GM12892 (cell line): ENCODE results near the gene KHNYN.

Experiments
- DNase-seq: peaks from one replicate; pipeline ENCODE4 v3.0.0; 2011; ENCODE audit not compliant: insufficient read length
- FAIRE-seq: peaks from 2 replicates; lab custom pipeline; 2011; peaks lifted over from hg19 to GRCh38; lab: Jason Lieb, UNC
- POLR2A ChIP-seq: IDR thresholded peaks from 2 replicates; pipeline ENCODE4 v1.6.1; 2011; ENCODE audit warnings: low read depth, low read length, control low read depth
- POLR2AphosphoS5 ChIP-seq: IDR thresholded peaks from 2 replicates; pipeline ENCODE4 v1.6.1; 2011; ENCODE audit warnings: low read depth, low read length, control low read depth
- TAF1 ChIP-seq: IDR thresholded peaks from 2 replicates; pipeline ENCODE4 v1.6.1; 2011; ENCODE audit warnings: low read depth, mild to moderate bottlenecking, control low read depth, low read length, borderline replicate concordance

KHNYN gene

DNA sequence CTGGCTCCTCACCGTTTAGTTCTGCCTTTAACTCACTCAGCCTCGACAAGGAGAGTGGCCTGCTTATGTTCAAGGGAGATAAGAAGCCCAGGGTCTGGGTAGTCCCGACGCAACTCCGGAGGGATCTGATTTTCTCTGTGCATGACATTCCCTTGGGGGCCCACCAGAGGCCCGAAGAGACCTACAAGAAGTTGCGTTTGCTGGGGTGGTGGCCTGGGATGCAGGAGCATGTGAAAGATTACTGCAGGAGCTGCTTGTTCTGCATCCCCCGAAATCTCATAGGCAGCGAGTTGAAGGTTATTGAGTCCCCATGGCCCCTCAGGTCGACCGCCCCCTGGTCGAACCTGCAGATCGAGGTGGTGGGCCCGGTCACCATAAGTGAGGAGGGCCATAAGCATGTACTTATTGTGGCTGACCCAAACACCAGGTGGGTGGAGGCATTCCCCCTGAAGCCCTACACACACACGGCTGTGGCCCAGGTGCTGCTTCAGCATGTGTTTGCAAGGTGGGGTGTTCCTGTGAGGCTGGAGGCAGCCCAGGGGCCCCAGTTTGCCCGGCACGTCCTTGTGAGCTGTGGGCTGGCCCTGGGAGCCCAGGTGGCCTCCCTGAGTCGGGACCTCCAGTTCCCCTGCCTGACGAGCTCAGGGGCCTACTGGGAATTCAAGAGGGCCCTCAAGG lies 13.4 kb upstream of the KHNYN start:
- no peak for TF ChIP-seq POLR2AphosphoS5
- no peak for TF ChIP-seq POLR2A
- TF ChIP-seq TAF1 = no peak
- FAIRE-seq = no peak
- DNase-seq = no peak

DNA sequence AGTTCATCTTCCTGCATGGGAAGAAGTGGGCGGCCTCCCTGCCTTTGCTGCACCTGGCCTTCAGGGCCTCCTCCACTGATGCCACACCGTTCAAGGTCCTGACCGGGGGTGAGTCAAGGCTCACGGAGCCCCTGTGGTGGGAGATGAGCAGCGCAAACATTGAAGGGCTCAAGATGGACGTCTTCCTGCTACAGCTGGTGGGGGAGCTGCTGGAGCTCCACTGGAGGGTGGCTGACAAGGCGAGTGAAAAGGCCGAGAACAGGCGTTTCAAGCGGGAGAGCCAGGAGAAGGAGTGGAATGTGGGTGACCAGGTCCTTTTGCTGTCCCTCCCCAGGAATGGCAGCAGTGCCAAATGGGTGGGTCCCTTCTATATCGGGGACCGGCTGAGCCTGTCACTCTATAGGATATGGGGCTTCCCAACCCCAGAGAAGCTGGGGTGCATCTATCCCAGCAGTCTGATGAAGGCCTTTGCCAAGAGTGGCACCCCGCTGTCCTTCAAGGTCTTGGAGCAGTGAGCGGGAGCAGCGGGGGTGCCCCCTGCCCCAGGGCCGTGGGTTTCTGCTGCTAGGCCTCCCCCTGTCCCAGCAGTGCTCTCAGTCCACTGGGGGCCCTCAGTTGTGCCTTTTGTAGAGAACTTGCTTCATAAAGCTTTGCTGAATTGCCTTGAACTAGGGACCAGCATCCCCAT lies 12.7 kb upstream of the KHNYN start:
- TF ChIP-seq POLR2A = no peak
- no peak for TF ChIP-seq POLR2AphosphoS5
- no peak for TF ChIP-seq TAF1
- no peak for FAIRE-seq
- no peak for DNase-seq

DNA sequence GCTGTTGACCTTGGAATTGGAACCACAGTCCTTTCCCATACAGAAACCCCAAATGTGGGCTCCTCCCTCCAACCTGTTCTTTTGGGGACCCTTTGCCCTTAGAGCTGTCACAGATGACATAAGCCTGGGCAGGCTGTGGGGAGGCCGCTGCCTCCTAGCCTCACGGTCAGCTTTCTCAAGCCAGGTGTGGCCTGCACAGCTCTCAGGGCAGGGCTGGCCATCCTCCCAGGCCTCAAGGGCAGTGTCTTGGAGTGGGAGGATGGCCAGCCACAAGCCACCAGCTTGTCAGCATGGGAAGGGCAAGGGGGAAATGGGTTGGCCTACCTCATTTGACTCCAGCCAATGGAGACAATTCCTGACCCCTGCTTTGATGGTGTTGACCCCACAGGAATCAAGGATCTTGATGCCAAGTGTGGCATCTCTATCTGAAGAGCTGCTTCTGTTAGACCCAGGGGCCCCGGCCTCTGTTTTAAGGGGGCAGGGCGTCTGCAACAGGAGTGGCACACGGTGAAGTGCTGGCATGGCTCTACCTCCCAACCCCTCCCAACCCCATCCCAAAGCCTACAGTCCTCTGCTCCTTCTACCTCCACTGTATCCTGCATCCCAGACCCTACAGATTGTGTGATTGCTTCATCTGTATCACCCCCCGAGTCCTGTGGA lies 11.8 kb upstream of the KHNYN start:
- TF ChIP-seq POLR2A (no peak), TAF1 (no peak), POLR2AphosphoS5 (no peak)
- FAIRE-seq = no peak
- no peak for DNase-seq

DNA sequence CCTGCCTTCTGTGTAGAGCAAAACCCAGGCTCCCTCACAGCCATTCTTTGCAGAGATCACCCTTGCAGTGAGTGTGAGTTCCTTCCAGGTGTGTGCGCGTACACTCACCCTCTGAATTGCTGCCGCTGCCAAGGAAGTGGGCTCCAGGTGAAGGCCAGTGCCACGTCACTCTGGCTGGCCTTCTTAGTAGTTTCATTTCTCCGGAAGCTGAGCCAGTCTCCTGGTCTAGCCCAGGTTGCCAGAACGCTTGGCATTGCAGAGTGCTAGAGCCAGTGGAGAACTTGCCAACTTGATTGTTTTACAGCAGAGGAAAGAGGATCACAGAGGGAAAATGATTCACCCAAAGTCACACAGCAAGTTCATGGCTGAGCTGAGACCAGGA lies 11.3 kb upstream of the KHNYN start:
- FAIRE-seq (no peak), DNase-seq (no peak)
- no peak for TF ChIP-seq TAF1
- no peak for TF ChIP-seq POLR2A
- no peak for TF ChIP-seq POLR2AphosphoS5

DNA sequence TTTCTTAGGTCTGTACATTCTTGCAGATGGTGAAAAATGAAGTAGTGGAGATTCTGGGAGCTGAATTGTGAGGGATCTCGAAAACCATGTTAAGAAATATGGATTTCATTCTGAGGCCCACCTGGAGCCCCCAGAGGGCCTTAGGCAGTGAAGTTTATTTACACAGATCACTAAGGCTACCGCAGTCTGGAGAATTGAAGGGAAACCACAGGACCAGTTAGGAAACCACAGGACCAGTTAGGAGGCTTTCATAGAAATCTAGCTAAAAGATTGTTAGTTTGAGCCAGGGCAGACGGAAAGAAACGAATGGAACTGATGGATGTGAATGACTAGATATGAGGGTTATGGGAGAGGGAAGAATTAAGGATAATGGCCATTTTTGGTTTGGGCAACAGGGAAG lies 7.5 kb upstream of the KHNYN start:
- DNase-seq (no peak), FAIRE-seq (no peak)

DNA sequence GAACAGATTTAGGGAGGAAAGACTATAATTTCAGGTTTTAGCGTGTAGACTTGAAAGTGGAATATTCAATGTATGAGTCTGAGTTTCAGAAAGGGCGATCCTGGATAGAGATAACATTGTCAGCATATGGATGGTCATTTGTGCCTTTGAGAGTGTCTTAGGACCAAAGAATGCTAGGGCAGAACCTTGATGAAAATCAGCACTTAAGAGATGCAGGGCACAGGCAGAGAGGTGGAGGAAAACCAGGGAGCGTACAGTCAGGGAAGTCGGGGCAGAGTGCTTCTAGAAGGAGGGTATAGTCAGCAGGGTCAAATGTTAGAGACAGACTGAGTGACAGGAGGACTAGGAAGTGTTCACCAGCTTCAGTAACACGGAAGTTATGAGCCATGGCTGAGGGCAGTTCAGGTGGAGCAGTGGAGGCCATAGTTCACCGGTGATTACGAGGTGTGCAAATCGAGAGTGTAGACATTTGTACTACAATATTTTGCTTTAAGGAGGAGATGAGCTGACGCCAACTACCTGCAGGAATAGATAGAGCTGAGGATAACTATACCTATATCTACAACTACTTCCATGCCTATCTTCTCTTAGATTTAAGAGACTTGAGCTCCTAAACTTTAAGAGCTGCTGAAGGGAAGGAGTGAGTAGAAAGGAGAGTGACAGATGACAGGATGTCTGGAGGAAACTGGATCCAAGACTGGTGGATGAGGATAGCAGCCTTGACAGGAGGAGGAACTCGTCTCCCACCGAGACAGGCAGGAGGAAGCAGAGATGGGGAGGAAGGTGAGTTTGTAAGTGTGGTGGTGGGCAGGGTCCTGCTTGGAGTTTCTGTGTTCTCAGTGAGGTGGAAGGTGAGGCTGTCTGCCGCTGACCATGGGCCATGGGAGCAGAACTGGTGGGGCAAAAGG lies 6.8 kb upstream of the KHNYN start:
- DNase-seq (no peak), FAIRE-seq (peak; percentile 50)
- no peak for TF ChIP-seq POLR2A

More for the DNA sequence above, 7.5 kb upstream of the KHNYN start:
- TF ChIP-seq POLR2AphosphoS5 (no peak), TAF1 (no peak), POLR2A (no peak)

DNA sequence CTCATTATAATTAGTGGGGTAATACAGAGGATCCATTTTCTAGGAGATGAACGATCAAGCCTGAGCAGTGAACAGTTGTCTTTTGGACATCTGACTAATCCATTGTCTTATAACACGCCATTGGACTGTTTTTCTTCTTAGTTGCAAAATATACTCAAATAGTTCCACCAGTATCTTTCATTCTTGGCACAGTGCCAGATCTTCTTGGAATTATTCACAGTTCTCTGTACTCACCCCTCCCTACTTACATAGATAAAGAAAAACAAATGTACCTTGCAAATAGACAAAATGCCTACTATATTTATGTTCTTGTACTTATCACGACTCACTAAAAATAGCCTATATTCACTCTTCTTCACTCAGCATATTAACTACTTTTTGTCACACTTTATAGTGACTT lies 4.0 kb upstream of the KHNYN start:
- no peak for FAIRE-seq
- TF ChIP-seq POLR2AphosphoS5 (no peak), TAF1 (no peak), POLR2A (no peak)

DNA sequence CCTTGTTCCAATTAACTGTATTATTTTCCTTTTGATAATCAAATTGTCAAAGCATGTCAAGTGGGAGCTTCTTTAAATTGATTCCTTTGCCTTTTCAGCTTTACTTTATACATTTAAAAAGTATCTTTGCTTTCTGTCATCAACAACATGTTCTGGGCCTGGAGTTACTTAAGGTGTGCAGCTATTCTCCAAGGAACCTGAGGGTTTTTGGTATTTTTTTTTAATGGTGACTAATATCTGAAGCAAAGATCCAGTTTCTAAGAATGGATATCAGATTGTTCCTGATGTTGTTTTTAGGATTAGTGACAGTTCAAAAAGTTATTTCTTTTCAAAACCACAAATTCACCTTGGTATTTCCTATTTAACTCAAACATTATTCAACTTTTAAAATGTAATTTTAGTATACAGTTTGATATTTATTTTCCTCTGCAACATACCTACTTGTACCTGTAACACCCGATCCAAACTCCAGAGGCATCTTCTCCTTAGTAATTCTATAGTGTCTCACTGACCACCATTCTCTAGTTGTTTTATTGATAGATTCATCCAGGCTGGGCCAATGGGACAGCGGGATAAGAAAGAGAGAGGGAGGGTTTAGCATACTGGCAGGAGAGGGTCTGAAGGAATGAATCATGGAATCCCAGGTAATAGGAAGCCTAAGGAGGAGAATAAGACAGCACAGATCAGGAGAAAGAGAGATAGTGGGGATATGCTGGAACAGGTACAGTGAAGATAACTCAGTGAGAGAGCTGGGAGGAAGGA lies 3.4 kb upstream of the KHNYN start:
- TF ChIP-seq TAF1 (no peak), POLR2A (no peak), POLR2AphosphoS5 (no peak)
- FAIRE-seq (no peak), DNase-seq (no peak)

More for the DNA sequence above, 4.0 kb upstream of the KHNYN start:
- DNase-seq = no peak

DNA sequence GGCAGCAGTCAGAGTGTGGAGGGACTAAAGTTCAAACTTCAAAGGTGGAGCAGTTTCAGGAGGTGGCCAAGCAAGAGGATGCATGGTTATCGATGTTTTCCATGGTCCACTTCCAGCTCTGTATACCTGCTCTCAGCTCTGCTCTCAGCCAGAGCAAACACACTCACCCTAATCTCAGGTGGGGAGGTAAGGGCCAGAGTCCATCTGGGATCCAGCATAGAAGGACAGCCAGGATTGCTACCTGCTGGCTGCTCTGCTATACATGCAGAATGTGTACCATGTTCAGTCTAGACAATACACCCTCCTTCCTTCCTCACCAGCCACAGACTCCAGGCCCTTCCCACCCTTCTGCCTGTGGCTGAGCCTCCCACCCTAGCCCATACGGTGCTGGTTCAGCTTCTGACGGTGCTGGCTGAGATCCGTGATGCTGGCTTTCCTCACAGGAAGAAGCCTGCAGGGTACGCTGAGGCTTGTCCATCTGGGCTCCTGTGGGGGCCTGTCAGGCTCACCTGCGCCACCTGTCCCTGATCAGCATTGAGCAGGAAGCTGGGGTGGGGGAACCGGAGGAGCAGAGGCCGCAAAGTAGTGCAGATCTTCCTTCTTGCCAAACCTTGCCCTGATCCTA lies 2.7 kb upstream of the KHNYN start:
- FAIRE-seq = no peak
- no peak for TF ChIP-seq TAF1

DNA sequence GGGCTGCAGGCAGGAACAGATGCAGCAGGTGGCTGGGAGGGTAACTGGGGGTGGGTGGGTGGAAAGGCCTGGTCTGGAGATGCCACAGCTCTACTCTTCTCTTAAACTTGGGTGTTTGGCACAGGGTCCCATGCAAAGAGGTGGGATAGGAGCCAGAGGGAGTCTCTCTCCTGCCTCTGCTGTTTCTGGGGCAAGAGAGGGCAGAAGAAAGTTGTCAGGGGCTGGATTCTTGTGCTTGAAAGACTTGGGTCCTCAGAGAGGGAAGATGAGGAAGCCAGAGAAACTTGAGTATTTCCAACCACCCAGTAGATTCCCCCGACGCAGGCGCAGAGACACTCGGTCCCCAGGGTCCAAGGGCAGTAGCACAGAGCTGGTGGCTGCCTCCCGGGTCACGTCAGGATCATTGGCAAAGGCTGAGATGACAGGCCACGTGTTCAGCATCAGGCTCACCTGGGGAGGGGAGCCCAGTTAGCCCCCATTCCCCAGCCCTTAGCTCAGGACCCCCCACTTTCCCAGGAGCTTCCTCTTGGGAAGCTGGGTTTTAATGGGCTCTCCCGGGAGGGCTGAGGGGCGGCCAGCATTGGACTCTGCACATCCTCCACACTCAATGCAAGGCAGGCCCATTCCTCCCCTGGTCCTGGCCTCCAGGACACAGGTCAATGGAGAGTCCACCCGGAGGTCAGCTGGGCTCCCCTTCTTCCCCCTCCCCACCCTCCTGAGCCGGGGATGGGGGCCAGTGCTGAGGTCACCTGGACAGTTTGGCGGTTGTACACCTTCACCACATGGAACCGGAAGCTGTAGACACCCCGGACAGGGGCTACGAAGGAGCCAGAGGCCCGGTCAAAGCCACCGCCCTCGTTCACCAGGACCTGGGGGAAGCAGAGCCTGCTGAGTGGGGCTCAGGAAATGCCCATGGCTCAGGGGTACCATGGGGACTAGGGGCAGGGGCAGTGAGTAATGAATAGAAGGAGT lies 1.9 kb upstream of the KHNYN start:
- no peak for FAIRE-seq
- no peak for DNase-seq

More for the DNA sequence above, 2.7 kb upstream of the KHNYN start:
- DNase-seq = no peak

More for the DNA sequence above, 1.9 kb upstream of the KHNYN start:
- no peak for TF ChIP-seq TAF1
